Upper lobe of left lung (tissue), 4 donors: ENCODE measurements around the gene NOX5.

ENCODE experiments used
- CTCF ChIP-seq, 6 experiments: fragments of 450-650 bp in 4 of 6; fragments of 200-600 bp in 2 of 6; sonication (generic) in 2 of 6; IDR thresholded peaks; one replicate each; pipeline ENCODE4 v1.5.1; 2016 to 2019; ENCODE audit warnings: antibody characterized with exemption in 6 of 6
- EP300 ChIP-seq, 4 donors: sonication (generic); formaldehyde crosslinking; IDR thresholded peaks; one replicate each; pipeline ENCODE4 v1.5.1; 2017; ENCODE audit warnings: antibody characterized with exemption in 4 of 4, control low read depth in 2 of 4
- POLR2A ChIP-seq, 4 donors: fragments of 450-650 bp; IDR thresholded peaks; one replicate each; pipeline ENCODE4 v1.5.1; 2016 to 2017; ENCODE audit warnings: antibody characterized with exemption in 4 of 4, mild to moderate bottlenecking in 2 of 4

DNA sequence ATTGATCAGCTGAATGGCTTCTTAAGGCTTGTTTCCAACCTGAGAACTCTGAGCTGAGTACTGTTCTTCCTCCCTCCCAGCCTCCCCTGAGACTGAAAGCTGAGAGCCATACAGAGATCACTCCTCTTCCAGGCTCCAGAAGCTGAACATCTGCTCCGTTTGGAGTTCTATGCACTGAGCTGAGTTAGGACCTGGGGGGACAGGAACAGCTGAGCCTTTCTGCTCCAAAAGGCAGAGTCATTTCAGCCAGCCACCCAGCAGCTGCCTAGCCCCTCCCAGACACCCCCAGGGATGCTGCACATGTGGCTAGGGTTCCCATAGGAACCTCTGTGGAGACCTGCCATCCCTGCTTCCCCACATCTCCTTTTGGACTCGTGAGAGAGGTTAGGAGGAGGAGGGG, 81.7 kb downstream of the NOX5 start:
- TF ChIP-seq EP300 (IDR thresholded peaks at IDR 0.05) (no peak), CTCF (IDR thresholded peaks at IDR 0.05) (no peak), POLR2A (IDR thresholded peaks at IDR 0.05) (no peak)
